Liver (tissue), 3 donors: ENCODE measurements around the gene GFRA1.

Source experiments
- JUND ChIP-seq, 2 donors: IDR thresholded peaks; 2 replicates each; pipeline ENCODE4 v1.6.1; 2016; ENCODE audit warnings: antibody characterized with exemption in 2 of 2
- RAD21 ChIP-seq, 2 donors: IDR thresholded peaks; 2 replicates each; pipeline ENCODE4 v1.6.1; 2016; ENCODE audit warnings: antibody characterized with exemption in 2 of 2, mild to moderate bottlenecking in 2 of 2
- RXRA ChIP-seq, 2 donors: IDR thresholded peaks; 2 replicates each; pipeline ENCODE4 v1.6.1; 2017 to 2018; ENCODE audit warnings: antibody characterized with exemption in 2 of 2, mild to moderate bottlenecking in 1 of 2
- TAF1 ChIP-seq: conservative IDR thresholded peaks from 2 replicates; pipeline ENCODE4 v1.6.1; 2016; ENCODE audit warnings: antibody characterized with exemption, mild to moderate bottlenecking
- TF ChIP-seq, protein P1 (sequence below): IDR thresholded peaks from 2 replicates; pipeline ENCODE4 v1.6.1; 2016; ENCODE audit warnings: antibody characterized with exemption
- TF ChIP-seq, protein P2 (sequence below): fragments of 150-350 bp; IDR thresholded peaks from 2 replicates; pipeline ENCODE4 v1.5.1; 2017; ENCODE audit warnings: improper control_type of control experiment, low read depth, low read length; ENCODE audit not compliant: missing input control
- donor health status: healthy.
- donor health status: healthy.

DNA sequence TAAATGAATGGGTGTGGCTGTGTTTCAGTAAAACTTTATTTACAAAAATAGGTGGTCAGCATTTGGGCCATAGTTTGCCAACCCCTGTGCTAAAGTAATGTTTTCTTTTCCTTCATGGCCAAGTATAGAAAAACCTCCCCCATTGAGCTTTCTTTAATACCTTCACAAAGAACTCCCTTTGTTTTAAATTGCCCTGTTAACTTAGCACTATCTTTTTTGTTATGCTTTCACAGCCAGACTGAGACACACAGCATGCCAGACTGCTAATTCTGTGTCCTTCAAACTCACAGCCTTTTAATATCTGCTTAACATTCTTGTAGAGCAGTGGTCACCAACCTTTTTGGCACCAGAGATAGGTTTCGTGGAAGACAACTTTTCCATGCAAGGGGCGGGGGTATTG, 78.0 kb downstream of the GFRA1 start:
- TF ChIP-seq, protein P1, sequence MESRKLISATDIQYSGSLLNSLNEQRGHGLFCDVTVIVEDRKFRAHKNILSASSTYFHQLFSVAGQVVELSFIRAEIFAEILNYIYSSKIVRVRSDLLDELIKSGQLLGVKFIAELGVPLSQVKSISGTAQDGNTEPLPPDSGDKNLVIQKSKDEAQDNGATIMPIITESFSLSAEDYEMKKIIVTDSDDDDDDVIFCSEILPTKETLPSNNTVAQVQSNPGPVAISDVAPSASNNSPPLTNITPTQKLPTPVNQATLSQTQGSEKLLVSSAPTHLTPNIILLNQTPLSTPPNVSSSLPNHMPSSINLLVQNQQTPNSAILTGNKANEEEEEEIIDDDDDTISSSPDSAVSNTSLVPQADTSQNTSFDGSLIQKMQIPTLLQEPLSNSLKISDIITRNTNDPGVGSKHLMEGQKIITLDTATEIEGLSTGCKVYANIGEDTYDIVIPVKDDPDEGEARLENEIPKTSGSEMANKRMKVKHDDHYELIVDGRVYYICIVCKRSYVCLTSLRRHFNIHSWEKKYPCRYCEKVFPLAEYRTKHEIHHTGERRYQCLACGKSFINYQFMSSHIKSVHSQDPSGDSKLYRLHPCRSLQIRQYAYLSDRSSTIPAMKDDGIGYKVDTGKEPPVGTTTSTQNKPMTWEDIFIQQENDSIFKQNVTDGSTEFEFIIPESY, result no peak
- TF ChIP-seq TAF1 (no peak), JUND (IDR thresholded peaks at IDR 0.05) (no peak), RAD21 (IDR thresholded peaks at IDR 0.05) (no peak), RXRA (IDR thresholded peaks at IDR 0.05) (no peak)
- TF ChIP-seq, protein P2, sequence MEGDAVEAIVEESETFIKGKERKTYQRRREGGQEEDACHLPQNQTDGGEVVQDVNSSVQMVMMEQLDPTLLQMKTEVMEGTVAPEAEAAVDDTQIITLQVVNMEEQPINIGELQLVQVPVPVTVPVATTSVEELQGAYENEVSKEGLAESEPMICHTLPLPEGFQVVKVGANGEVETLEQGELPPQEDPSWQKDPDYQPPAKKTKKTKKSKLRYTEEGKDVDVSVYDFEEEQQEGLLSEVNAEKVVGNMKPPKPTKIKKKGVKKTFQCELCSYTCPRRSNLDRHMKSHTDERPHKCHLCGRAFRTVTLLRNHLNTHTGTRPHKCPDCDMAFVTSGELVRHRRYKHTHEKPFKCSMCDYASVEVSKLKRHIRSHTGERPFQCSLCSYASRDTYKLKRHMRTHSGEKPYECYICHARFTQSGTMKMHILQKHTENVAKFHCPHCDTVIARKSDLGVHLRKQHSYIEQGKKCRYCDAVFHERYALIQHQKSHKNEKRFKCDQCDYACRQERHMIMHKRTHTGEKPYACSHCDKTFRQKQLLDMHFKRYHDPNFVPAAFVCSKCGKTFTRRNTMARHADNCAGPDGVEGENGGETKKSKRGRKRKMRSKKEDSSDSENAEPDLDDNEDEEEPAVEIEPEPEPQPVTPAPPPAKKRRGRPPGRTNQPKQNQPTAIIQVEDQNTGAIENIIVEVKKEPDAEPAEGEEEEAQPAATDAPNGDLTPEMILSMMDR, result no peak
